Peyer's patch (tissue), 4 donors: Measurements from ENCODE around the gene PPP1R12B.
"Not testable (repeated sequence)": the region's sequence is repeated elsewhere in the genome, so short reads cannot be mapped to it uniquely, and the experiment has no call there.

Experiments
- CTCF ChIP-seq, 6 experiments: fragments of 450-650 bp in 4 of 6; fragments of 200-600 bp in 2 of 6; sonication (generic) in 1 of 6; IDR thresholded peaks; one replicate each; pipeline ENCODE4 v1.5.1; 2017 to 2019; ENCODE audit warnings: antibody characterized with exemption in 6 of 6, mild to moderate bottlenecking in 3 of 6, moderate library complexity in 1 of 6
- POLR2A ChIP-seq, 2 donors: fragments of 450-650 bp; IDR thresholded peaks; one replicate each; pipeline ENCODE4 v1.5.1; 2017; ENCODE audit warnings: antibody characterized with exemption in 2 of 2, mild to moderate bottlenecking in 2 of 2, moderate library complexity in 2 of 2

GRCh38 chr1:202472347-202473124, 124.0 kb downstream of the PPP1R12B start:
- not testable (repeated sequence) for TF ChIP-seq CTCF, POLR2A (IDR thresholded peaks at IDR 0.05)
